HG03469 (cell line): ENCODE measurements around the gene RDH12.

Source experiments
- ATAC-seq: cut with Tn5 transposase; IDR thresholded peaks from one replicate; pipeline ENCODE4 v1.9.1; 2021; ENCODE audit warnings: mild to moderate bottlenecking, moderate library complexity, moderate number of reproducible peaks; ENCODE audit not compliant: unreplicated experiment

Gene RDH12

DNA sequence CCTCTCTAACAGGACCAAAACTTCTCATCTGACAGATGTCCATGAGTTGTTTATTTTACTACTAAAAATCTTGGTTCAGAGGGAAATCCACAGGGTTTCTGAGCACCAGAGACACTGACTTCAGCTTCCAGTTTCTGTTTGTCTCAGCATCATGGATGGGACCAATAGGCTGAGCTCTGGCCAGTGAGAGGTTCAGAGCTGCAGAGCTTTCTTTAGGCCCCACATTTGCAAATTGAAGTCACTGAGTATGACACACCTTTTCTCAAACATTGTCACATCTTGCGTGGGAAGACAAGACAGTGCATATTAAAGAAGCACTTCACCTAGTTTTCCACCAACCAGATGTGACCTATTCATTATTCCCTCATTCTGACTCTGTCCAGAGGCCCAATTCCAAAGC, 45.2 kb downstream of the RDH12 start:
- peak; percentile 58 for ATAC-seq

DNA sequence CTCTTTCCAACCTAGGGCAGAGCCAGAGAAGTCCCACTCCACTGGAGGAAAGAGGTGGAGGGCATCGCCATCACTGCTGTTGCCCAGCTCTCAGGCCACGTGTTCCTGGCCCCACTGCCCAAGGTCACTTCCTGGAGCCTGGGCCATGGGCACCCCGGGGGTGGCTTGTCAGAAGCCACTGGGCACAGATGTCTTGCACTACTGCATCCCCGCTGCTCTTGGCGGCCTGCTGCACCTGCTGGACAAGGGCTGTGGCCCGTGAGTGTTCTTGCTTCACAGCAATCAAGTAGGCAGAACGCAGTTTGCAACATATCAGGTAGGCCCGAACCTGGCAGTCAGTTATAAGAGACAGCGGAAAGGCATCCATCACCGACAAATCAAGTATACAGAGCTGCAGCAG, 46.6 kb downstream of the RDH12 start:
- ATAC-seq: no peak

DNA sequence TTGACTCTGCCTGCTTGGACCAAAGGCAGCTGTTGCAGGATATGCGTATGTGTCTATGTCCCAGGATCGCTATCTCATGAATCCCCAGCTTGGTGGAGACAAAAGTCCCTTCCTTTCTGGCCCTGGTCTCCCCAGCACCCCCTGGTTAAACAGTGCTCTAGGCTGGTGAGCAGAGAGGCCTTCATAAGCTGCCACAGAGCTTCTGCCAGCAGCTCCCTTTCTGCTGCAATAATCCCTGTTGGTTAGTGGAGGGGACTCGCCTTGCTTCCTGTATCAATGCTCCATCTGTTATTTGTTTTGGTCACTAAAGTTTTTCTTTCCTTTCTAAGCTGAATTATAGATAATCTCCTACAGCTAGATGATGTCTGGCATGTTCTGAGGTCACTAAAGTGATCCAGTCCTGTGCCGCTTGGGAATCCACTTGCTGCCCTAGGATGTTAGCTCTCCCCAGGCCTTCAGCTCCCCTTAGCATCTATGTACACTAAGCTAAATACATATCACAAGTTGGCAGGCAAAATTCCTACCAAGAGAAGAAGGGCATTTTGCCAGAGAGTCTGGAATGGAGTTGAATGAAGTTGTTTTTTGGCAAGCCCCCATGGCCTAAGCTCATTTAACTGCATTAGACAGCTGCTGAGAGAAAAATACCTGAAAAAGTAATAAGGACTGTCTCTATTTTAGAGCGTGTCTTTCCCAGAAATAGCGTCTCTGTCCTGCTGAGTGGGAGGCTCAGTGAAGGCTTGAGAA, 47.8 kb downstream of the RDH12 start:
- no peak for ATAC-seq

DNA sequence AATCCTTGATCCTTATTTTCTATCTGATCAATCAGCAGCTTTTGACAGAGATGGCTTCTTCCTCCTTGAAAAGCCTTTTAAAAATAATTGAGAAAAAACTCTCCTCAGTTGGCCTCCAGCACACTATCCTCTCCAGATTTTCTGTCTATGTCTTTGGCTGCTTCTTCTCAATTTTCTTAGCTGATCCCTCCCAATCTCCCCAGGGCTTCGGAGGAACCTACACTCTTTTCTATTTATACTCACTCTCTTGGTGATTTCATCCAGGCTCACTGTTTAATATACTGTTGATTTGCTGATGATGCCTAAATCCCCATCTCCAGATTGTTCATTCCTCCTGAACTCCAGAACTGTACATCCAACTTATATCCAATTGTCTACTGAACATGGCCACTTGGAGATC, 54.8 kb downstream of the RDH12 start:
- ATAC-seq: no peak

DNA sequence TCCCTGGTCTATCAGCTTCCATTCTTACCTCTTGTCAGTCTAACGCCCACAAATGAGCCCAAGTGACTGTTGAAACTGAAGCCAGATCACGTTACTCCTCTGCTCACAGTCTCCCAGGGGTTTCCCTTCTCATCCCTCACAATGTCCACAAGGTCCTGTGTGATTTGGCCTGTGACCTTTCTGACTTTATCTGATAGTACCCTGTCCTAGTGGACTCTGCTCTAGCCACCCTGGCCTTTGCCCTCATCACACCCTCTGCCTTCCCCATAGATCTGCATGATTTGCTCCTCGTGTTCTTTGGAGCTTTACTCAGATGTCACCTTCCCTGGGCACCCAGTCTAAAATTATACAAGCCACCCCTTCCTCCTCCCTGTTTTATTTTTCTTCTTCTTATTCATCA, 55.5 kb downstream of the RDH12 start:
- ATAC-seq: no peak

- no peak for ATAC-seq
These were observed 58.2 kb downstream of the RDH12 start for GRCh38 chr14:67759916-67760315.

- no peak for ATAC-seq
These were observed 60.4 kb downstream of the RDH12 start for GRCh38 chr14:67762051-67762450.

- no peak for ATAC-seq
These were observed 61.6 kb downstream of the RDH12 start for GRCh38 chr14:67763158-67763822.

- no peak for ATAC-seq
These were observed 62.8 kb downstream of the RDH12 start for GRCh38 chr14:67764496-67764895.

- no peak for ATAC-seq
These were observed 63.6 kb downstream of the RDH12 start for GRCh38 chr14:67765192-67765834.

- ATAC-seq: no peak
These were observed 64.5 kb downstream of the RDH12 start for GRCh38 chr14:67766035-67766680.

DNA sequence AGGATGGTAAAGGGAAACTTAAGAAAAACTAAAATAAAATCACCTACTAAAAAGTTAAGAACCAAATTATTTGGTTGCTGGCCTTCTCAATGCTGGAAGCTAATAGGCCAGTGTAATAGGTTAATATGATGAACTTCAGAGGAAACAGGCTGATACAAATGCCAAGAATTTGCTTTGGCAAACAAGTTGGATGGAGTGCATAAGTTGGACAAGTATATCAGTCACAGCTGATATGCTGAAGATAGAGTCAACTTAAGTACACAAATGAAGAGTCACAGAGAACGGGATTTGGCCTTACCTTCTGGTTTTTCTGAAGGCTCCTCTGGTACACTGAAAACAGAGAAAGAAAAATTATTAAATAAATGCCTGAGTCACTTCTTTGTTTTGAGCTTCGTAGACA, 66.5 kb downstream of the RDH12 start:
- ATAC-seq: no peak

- no peak for ATAC-seq
These were observed 72.2 kb downstream of the RDH12 start for GRCh38 chr14:67773844-67774377.

DNA sequence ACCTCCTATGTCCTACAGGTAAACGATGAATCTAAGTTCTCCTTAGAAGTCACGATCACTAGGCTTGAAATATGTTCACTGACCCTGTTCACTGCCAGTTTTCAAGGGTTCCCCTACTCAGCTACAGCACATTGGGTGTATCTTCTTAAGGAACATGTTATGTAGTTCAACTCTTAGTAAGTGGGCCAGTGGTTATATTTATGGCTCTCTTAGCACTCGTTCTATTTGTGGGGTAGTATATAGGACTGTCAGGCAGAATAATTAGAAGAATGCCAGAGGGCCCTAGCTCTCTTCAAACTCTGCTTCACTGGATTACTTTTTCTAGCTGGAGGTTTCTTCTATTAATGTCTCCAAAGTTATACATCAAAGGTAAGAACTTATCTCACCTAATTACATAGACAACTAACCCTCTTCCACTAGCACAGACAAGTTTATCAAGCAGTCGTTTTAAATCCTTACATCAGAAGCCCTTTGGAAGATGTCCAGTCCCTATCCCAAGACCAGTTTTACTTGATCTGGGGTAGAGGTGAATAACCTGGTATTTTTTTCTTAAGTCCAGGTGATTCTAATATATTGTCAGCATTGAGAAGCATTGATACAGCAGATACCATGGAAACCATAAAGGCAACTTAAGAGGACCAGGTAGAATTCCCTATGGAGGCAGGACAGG, 75.1 kb downstream of the RDH12 start:
- no peak for ATAC-seq

DNA sequence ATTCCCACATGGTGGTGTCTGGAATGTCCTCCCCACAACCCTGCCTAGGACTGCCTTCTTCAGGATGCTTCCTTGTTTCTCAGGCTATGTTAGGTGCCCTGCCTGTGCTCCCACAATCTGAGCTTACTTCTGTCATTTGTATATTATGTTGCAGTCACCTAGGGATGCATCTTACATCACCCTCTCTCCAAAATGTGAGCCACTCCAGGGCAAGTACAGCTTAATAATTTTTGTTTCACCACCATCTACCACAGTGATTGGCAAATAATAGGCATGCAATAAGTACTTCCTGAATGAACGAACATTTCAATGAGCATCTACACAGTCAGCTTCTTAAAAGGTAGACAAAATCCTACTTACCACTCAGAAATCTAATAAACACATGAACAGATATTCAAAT, 77.1 kb downstream of the RDH12 start:
- ATAC-seq: no peak

DNA sequence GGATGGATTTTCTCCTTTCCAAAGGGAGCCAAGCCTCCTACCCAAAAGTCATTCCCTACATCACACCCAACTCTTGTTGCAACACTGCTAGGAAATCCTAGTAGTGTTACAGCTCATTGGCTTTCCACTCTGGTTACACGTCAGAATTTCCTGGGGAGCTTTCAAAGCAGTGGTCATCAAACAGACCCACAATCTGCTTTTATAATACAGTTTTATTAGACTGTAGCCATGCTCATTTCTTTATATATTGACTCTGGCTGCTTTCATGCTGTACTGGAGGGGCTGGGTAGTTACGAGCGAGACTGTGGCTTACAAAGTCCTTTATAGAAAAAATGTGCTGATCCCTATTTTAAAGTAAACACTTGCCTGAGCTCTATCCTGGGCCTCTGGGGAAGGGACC, 80.4 kb downstream of the RDH12 start:
- no peak for ATAC-seq
